Natural killer cell treated with Interleukin-12 subunit alpha and Interleukin-12 subunit beta and Interleukin-15 and Interleukin-18, amount 100 ng/mL, for 72 hours (primary cell): ENCODE data around the gene SLC7A6OS. TPM values are rescaled to one million over a fixed set of nuclear protein-coding genes. Genes with fewer than 3 reads are reported as not detected.

Source experiments
- ATAC-seq, 2 donors: fragments of 150-1000 bp; cut with Tn5 transposase in 1 of 2; sonication (Bioruptor Pico), chemical (Tn5 transposase) in 1 of 2; 2 replicates each; pipeline ENCODE4 v1.10.0; 2021
- DNase-seq: peaks from one replicate; pipeline ENCODE4 v3.0.0; 2022; ENCODE audit warnings: low spot score
- H3K27ac Mint-ChIP-seq, 2 donors: 1 replicate in 1 of 2; 2 replicates in 1 of 2; pipeline ENCODE4 v1.8.0; 2022; ENCODE audit warnings: mixed read lengths in 2 of 2, mild to moderate bottlenecking in 1 of 2, moderate library complexity in 1 of 2
- H3K27me3 Mint-ChIP-seq, 2 donors: 1 replicate in 1 of 2; 2 replicates in 1 of 2; pipeline ENCODE4 v1.8.0; 2022; ENCODE audit warnings: mixed read lengths in 2 of 2
- H3K36me3 Mint-ChIP-seq: one replicate; pipeline ENCODE4 v1.8.0; 2022; ENCODE audit warnings: mixed read lengths
- H3K4me1 Mint-ChIP-seq, 2 donors: 1 replicate in 1 of 2; 2 replicates in 1 of 2; pipeline ENCODE4 v1.8.0; 2022; ENCODE audit warnings: low read depth in 2 of 2, mixed read lengths in 2 of 2, mild to moderate bottlenecking in 1 of 2
- H3K4me3 Mint-ChIP-seq: one replicate; pipeline ENCODE4 v1.8.0; 2022; ENCODE audit warnings: mixed read lengths
- H3K9me3 Mint-ChIP-seq: 2 replicates; pipeline ENCODE4 v1.8.0; 2022; ENCODE audit warnings: mixed read lengths
- total RNA-seq, 2 donors: library from RNA; stranded (reverse); gene quantifications; one replicate each; pipeline ENCODE4 v1.2.3, GENCODE V29; 2022

SLC7A6OS gene
- total RNA-seq, 2 donors from 2014 or later: 25.8 to 27.9 TPM

- no peaks in the 10 kb centered on the region for H3K9me3 Mint-ChIP-seq
- peaks cover 18% of the 10 kb centered on the region for H3K36me3 Mint-ChIP-seq
- H3K27ac Mint-ChIP-seq: peak overlapping the region; percentile 81 to 84
- peak overlapping the region; percentile 24 for H3K4me3 Mint-ChIP-seq
- H3K27me3 Mint-ChIP-seq: no peaks in the 10 kb centered on the region
- no peak for DNase-seq
- H3K4me1 Mint-ChIP-seq: peaks cover 71 to 74% of the 10 kb centered on the region in 2 donors
- ATAC-seq: no peak
These were observed 23.2 kb downstream of the SLC7A6OS start for GRCh38 chr16:68287276-68288251.

- peak; percentile 65 to 75 for ATAC-seq
- Mint-ChIP-seq H3K4me1 (peaks cover 69 to 73% of the 10 kb centered on the region in 2 donors), H3K27me3 (no peaks in the 10 kb centered on the region), H3K4me3 (peak overlapping the region; percentile 77), H3K9me3 (no peaks in the 10 kb centered on the region), H3K27ac (peak overlapping the region; percentile 81 to 84), H3K36me3 (peaks cover 13% of the 10 kb centered on the region)
- no peak for DNase-seq
These were observed 24.3 kb downstream of the SLC7A6OS start for GRCh38 chr16:68286153-68287074.

- H3K27me3 Mint-ChIP-seq: no peaks in the 10 kb centered on the region
- peaks cover 64 to 70% of the 10 kb centered on the region in 2 donors for H3K4me1 Mint-ChIP-seq
- H3K36me3 Mint-ChIP-seq: peaks cover 8% of the 10 kb centered on the region
- H3K9me3 Mint-ChIP-seq: no peaks in the 10 kb centered on the region
- peak overlapping the region; percentile 81 to 84 for H3K27ac Mint-ChIP-seq
- peak overlapping the region; percentile 77 for H3K4me3 Mint-ChIP-seq
- no peak for DNase-seq
- ATAC-seq: no peak
These were observed 25.1 kb downstream of the SLC7A6OS start for GRCh38 chr16:68285683-68286082.

GRCh38 chr16:68284847-68285246 is 25.9 kb downstream of the SLC7A6OS start:
- Mint-ChIP-seq H3K9me3 (no peaks in the 10 kb centered on the region), H3K4me1 (peaks cover 57 to 63% of the 10 kb centered on the region in 2 donors), H3K36me3 (peaks cover 8% of the 10 kb centered on the region), H3K4me3 (peak overlapping the region; percentile 77), H3K27me3 (no peaks in the 10 kb centered on the region), H3K27ac (peak overlapping the region; percentile 81 to 84)
- ATAC-seq: peak; percentile 35 to 55
- DNase-seq: no peak

GRCh38 chr16:68283801-68284598 is 26.7 kb downstream of the SLC7A6OS start:
- H3K27ac Mint-ChIP-seq: peak overlapping the region; percentile 81 to 84
- peak in 1 of 2 donors; percentile 56 for ATAC-seq
- DNase-seq: no peak
- H3K27me3 Mint-ChIP-seq: no peaks in the 10 kb centered on the region
- H3K36me3 Mint-ChIP-seq: peaks cover 8% of the 10 kb centered on the region
- peak overlapping the region; percentile 77 for H3K4me3 Mint-ChIP-seq
- H3K4me1 Mint-ChIP-seq: peaks cover 50 to 56% of the 10 kb centered on the region in 2 donors
- H3K9me3 Mint-ChIP-seq: no peaks in the 10 kb centered on the region

GRCh38 chr16:68283346-68283745 is 27.4 kb downstream of the SLC7A6OS start:
- peaks cover 8% of the 10 kb centered on the region for H3K36me3 Mint-ChIP-seq

GRCh38 chr16:68282064-68282452 is 28.7 kb downstream of the SLC7A6OS start:
- Mint-ChIP-seq H3K27me3 (no peaks in the 10 kb centered on the region), H3K27ac (peak overlapping the region; percentile 17 to 84), H3K4me3 (no peak overlapping the region), H3K9me3 (no peaks in the 10 kb centered on the region), H3K36me3 (peaks cover 8% of the 10 kb centered on the region), H3K4me1 (peaks cover 39 to 43% of the 10 kb centered on the region in 2 donors)
- DNase-seq (no peak), ATAC-seq (no peak)

More at GRCh38 chr16:68283346-68283745, 27.4 kb downstream of the SLC7A6OS start:
- DNase-seq (no peak), ATAC-seq (no peak)
- Mint-ChIP-seq H3K27me3 (no peaks in the 10 kb centered on the region), H3K4me1 (peaks cover 50 to 55% of the 10 kb centered on the region in 2 donors), H3K9me3 (no peaks in the 10 kb centered on the region), H3K27ac (peak overlapping the region; percentile 81 to 84), H3K4me3 (peak overlapping the region; percentile 77)

GRCh38 chr16:68281368-68282063 is 29.2 kb downstream of the SLC7A6OS start:
- Mint-ChIP-seq H3K4me1 (peaks cover 36 to 39% of the 10 kb centered on the region in 2 donors), H3K27ac (peak overlapping the region; percentile 17 to 84), H3K36me3 (peaks cover 6% of the 10 kb centered on the region), H3K9me3 (no peaks in the 10 kb centered on the region), H3K4me3 (no peak overlapping the region), H3K27me3 (no peaks in the 10 kb centered on the region)
- ATAC-seq: no peak
- no peak for DNase-seq

- H3K4me3 Mint-ChIP-seq: no peak overlapping the region
These were observed 30.8 kb downstream of the SLC7A6OS start for GRCh38 chr16:68279726-68280558.

GRCh38 chr16:68276223-68276622 is 34.5 kb downstream of the SLC7A6OS start:
- Mint-ChIP-seq H3K9me3 (no peaks in the 10 kb centered on the region), H3K4me3 (no peak overlapping the region), H3K36me3 (peaks cover 5% of the 10 kb centered on the region), H3K27me3 (no peaks in the 10 kb centered on the region), H3K4me1 (peaks cover 17 to 25% of the 10 kb centered on the region in 2 donors), H3K27ac (peak overlapping the region; percentile 27 to 90)
- DNase-seq (no peak), ATAC-seq (no peak)

More at GRCh38 chr16:68279726-68280558, 30.8 kb downstream of the SLC7A6OS start:
- Mint-ChIP-seq H3K27ac (no peak overlapping the region), H3K36me3 (no peaks in the 10 kb centered on the region), H3K9me3 (no peaks in the 10 kb centered on the region), H3K27me3 (no peaks in the 10 kb centered on the region), H3K4me1 (peaks cover 37 to 39% of the 10 kb centered on the region in 2 donors)
- no peak for DNase-seq
- ATAC-seq: no peak

GRCh38 chr16:68275611-68276191 is 35.0 kb downstream of the SLC7A6OS start:
- ATAC-seq (peak in 1 of 2 donors; percentile 46), DNase-seq (peak; percentile 48)
- Mint-ChIP-seq H3K36me3 (peaks cover 5% of the 10 kb centered on the region), H3K27ac (peak overlapping the region; percentile 27 to 90), H3K4me1 (peaks cover 20 to 25% of the 10 kb centered on the region in 2 donors), H3K4me3 (peak overlapping the region; percentile 30), H3K27me3 (no peaks in the 10 kb centered on the region), H3K9me3 (no peaks in the 10 kb centered on the region)
